Measurements from ENCODE around the gene RNF145.

DNA sequence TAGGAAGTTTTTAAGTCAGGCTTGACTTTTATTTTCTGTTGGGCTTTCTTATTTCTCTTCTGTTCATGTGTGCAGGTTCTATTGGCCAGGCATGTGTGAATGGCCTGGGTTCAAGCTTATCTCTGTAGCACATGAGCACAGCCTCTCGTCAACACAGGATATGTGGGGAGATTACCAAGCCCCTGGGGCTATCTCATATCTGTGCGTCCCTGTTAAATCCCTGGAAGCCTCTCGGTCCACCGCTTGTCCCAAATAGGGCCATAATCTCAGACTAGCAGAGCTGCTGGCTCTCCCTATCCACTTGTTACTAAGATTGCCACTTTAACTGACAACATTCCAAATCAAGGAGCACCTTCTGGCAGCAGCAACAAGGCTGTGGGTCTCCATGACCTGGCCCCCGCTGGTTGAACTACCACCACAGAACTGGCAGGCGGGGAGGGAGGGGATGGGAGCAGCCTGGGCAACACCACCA, 81.2 kb downstream of the RNF145 start:
- TF ChIP-seq, protein P1, sequence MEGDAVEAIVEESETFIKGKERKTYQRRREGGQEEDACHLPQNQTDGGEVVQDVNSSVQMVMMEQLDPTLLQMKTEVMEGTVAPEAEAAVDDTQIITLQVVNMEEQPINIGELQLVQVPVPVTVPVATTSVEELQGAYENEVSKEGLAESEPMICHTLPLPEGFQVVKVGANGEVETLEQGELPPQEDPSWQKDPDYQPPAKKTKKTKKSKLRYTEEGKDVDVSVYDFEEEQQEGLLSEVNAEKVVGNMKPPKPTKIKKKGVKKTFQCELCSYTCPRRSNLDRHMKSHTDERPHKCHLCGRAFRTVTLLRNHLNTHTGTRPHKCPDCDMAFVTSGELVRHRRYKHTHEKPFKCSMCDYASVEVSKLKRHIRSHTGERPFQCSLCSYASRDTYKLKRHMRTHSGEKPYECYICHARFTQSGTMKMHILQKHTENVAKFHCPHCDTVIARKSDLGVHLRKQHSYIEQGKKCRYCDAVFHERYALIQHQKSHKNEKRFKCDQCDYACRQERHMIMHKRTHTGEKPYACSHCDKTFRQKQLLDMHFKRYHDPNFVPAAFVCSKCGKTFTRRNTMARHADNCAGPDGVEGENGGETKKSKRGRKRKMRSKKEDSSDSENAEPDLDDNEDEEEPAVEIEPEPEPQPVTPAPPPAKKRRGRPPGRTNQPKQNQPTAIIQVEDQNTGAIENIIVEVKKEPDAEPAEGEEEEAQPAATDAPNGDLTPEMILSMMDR (IDR thresholded peaks at IDR 0.05; ENCODE audit: insufficient read depth, low read length, poor library complexity, severe bottlenecking), result no peak
- TF ChIP-seq EZH2phosphoT487 (conservative IDR thresholded peaks at IDR 0.05; ENCODE audit: low read length), result no peak

Data from SU-DHL-6 (cell line).